ENCODE measurements around the gene MGAT4A.
"Not testable (repeated sequence)": the region's sequence is repeated elsewhere in the genome, so short reads cannot be mapped to it uniquely, and the experiment has no call there.

Gene MGAT4A

DNA sequence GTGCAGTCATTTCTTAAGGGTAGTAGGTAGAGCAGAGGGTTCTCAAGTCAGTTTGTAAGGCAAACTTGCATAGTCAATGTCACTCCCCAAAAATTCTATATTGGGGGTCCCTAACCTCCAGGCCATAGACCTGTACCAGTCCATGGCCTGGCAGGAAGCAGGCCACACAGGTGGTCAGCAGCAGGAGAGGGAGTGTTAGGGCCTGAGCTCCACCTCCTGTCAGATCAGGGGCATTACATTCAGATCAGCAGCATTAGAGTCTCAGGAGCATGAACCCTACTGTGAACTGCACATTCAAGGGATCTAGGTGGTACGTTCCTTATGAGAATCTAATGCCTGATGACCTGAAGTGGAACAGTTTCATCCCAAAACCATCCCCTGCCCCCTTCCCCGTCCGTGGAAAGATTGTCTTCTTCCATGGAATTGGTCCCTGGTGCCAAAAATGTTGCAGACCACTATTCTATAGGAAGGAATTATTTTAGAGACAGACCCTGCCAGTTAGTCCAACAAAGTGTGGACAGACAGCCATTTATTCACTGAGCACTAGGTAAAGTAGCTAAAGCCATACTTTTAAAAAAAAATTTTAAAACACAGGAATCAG, 129.3 kb downstream of the MGAT4A start:
- ATAC-seq = peak in 1 of 2 donors; percentile 41

DNA sequence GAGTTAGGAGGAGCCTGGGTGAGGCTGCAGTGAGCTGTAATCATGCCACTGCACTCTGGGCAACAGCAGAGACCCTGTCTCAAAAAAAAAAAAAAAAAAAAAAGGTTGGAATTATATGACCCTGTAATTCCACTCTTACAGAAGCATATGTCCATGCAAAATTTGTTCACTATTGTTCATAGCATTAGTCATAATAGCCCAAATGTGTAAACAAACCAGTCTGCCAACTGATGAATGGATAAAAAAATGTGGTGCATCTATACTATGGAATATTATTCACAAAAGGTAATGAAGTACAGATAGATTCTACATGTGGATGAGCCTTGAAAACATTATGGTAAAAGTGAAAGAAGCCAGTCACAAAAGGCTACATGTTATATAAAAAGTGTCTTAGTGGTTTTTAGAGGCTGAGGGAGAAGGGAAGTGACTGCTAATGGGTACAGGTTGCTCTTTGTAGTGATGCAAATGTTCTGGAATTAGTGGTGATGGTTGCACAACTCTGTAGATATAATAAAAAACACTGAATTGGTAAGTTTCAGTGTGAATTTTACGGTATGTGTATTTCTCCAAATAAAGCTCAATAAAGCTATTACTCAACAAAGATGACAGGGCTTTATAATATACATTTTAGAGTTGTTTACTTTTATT, 132.0 kb downstream of the MGAT4A start:
- no peak for ATAC-seq

DNA sequence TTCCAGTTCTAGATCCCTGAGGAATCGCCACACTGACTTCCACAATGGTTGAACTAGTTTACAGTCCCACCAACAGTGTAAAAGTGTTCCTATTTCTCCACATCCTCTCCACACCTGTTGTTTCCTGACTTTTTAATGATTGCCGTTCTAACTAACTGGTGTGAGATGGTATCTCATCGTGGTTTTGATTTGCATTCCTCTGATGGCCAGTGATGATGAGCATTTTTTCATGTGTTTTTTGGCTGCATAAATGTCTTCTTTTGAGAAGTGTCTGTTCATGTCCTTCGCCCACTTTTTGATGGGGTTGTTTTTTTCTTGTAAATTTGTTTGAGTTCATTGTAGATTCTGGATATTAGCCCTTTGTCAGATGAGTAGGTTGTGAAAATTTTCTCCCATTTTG, 136.3 kb downstream of the MGAT4A start:
- ATAC-seq = not testable (repeated sequence)

DNA sequence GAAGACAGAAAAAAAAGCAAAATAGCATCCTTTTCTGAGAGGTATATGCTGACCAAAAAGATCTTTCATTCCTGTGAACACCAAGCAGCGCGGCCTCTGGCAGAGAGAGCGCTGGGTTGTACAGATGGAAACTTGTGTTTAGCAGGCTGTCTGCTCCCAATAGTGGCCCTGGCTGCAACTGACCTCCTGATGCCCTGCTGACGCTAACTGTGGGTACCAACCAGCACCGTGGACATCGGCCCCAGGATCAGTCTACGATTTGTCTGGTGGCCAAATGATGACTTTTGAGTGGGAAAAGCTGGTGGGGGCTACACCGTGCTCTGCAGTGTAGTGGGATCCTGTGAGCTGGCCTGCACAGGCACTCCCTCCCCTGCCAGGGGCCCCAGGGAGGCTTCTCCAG, 138.4 kb downstream of the MGAT4A start:
- ATAC-seq = no peak

DNA sequence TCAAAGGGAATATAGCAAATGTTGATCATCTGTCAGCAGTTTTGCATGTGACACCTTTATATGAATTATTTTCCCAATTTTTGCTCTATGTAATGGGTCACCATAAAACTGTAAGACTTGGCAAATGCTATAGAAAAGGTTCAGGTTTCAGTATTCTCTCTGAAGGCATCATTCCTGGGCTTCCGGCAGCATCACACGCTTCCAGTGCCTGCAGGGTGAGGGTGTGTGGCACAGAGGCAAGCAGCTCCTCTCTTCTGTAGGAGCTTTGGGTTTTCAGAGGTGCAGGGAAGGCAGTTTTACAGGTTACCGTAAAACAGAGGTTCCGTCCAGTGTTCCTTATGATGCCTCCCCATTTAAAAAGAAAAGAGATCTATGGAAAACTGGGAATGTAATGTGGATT, 141.4 kb downstream of the MGAT4A start:
- no peak for ATAC-seq

DNA sequence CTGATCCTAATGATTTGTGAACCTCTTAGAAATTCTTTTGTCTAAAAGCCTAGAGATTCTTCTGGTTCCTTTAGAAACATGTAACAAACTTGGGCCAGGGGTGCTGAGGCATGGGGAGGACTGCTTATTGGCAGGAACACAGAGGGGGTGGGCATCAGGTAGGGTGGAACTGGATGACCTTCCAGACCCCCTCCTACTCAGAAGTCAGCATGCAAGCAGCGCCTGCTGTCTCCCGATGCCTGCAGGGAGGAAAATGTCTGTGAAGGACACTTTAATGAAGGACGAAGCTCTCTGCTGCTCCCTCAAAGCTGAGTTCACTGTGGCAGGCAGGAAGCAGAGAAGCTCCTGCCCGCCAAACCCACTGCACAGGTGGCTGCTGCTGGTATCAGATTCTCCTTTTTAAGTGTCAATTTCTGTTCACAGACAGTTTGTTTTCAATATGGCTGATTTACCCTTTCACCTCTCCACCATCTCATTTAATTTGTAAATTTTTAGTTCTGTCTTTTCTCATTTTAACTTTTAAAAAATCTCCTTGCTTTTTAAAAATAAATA, 142.0 kb downstream of the MGAT4A start:
- no peak for ATAC-seq

DNA sequence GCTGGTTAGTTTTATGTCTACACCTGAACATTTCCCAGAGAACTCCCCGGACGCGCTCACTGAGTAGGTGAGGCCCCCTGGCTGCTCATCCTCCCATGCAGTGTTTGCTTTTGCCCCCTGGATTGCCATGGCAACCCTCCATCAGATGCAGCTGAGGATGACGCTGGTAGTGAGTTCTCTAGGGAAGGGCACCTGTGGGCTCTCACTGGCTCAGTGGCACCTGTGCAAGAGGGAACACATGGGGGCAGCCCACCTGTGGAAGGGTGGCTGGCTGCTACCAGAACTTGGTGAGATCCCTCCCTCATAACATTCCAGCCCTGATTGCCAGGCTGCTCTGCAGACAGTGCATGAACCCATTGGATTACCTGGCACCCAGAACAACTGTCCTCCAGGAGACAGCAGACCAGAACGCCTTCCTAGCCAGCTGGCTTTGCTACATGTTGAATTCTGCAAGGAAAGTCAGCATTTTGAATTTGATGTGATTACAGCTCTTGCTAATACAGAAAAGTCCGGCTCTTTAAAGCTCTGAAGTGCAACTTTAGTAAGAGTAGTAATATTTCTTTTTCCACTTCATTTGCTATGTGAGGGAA, 144.3 kb downstream of the MGAT4A start:
- no peak for ATAC-seq

DNA sequence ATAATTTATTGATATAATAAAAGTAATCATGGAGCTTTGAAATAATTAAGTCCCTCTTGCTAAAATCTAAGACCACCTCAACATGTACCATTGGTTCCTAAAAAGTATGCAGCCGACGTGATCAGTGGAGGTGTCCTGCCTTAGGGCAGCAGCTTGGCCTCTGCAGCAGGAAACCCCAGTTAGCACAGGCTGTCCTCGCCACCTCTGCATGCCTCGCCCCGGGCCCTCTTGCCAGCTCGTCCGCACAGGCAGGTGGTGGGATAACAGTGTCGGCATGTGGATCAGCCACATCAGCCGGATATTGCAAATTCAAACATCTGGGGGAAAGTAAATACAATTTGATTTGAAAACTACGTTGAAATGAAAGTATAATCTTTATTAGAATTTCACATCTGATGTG, 145.5 kb downstream of the MGAT4A start:
- ATAC-seq = no peak

DNA sequence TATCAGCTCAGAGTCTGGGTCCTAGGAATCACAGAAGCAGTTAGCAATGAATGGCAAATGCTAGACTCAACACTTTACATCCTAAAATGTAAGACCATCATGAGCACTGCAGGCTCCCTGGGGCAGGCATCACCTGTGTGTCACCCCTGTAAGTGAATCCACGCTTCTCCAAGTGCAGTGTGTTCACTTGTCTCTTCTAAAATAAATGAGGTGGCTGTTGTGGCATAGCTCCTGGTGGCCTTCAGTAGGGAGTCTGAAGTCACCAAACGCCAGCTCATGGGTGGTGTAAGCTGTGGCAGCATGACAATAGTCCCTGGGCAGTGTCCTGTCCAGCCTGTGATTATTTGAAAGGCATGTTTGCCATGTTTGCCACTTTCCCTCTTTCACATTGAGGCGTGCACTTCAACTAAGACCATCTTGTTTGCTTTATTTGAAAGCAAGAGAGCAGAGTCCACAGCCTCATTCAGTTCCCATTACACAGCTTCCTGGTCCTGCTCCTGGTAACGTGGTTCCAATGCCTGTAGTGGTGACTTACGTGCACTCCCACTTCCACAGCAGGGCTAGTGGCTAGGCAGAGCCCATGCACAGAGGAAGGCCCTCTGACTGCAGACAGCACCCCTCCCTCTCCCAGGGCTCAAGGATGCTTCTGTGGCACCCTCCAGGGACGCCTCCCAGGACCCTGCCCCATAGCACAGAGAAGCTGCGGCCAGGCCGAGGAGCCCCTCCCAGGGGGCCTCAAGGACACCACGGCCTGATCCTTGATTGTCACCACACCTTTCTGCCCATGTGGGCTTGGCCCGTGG, 146.9 kb downstream of the MGAT4A start:
- ATAC-seq = no peak

DNA sequence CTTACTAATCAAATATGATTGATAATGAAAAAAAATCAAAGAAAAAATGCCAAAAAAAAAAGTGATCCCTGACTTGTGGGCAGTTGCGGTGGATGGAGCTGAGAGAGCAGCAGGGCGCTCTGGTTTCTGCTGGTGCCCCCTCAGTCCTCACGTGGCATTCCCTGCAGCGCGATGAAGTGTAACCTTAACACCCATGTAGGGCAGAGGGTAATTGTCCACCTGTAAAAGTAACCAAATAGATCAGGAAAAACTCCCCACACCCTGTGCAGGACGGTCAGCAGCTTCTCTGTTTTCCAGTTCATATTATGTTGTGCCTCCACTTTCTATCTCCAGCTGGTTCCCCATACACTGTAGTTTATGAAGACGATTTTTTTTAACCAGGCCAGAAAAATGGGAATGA, 147.7 kb downstream of the MGAT4A start:
- no peak for ATAC-seq

DNA sequence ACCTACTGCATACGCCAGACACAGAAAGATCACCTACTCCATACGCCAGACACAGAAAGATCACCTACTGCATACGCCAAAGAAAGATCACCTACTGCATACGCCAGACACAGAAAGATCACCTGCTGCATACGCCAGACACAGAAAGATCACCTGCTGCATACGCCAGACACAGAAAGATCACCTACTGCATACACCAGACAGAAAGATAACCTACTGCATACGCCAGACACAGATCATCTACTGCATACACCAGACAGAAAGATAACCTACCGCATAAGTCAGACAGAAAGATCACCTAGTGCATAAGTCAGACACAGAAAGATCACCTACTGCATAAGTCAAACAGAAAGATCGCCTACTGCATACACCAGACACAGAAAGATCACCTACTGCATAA, 148.4 kb downstream of the MGAT4A start:
- ATAC-seq = no peak

DNA sequence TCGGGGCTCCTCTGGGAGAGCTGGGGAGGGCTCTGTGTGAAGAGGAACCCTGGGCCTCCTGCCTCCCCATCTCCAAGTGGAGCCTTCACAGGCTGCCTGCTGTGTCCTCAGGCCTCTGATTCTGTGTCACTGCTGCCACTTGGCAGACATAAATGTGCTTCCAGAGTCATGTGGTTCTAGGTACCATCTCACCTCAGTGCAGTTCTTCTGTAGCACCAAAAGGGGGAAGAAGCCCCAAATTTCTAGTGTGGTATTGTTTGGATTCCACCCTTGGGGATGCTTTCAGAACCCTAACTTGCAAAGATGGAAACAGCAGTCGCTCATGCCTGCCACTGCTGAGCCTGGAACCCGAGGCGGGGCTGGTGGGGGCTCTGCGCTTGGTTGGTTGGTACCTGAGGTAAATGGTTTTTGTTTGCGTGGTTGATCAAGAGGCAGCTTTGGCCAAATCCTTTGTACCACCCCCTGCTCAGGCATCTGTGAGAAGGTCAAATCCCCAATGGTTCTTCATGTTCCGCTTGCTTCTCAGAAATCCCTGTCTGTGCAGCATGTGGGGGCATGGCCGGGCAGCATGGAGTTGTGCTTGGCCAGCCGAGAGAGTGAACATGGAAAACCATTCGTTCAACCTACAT, 150.2 kb downstream of the MGAT4A start:
- no peak for ATAC-seq

DNA sequence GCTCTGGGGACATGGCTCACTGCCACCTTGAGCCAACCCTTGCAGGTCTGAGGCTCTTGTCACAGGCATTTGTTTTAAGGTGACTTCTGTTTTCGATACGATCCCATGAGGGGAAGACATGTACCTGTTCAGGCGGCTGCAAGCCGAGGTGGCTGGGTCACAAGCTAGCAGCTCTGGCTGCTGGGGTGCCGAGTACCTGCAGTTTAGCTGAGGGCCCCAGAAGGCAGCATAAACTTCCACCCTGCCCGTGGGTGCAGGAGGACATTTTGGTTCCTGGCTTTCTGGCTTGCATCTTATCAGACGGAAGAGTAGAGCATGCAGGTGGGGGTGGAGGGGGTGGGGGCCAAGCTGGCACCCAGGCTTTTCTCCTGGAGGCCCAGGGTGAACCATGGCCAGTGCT, 151.0 kb downstream of the MGAT4A start:
- ATAC-seq = no peak

DNA sequence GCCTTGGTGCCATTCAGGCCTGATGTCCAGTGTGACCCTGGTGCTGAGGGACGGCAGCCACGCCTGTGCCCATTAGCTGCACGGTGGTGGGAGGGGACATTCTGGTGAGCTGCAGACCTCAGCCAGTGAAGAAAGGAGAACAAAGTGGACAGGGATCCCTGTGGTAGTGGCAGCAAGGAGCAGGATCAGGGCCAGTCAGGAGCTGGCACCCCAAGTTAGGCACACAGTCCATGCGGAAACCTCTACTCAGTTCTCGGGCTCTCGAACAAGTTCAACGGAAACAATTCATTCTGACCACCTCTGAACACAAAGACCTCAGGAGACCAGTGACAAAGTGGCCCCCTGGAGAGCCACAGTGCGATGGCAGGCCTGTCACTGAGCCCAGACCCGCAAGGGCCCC, 152.7 kb downstream of the MGAT4A start:
- ATAC-seq = no peak

DNA sequence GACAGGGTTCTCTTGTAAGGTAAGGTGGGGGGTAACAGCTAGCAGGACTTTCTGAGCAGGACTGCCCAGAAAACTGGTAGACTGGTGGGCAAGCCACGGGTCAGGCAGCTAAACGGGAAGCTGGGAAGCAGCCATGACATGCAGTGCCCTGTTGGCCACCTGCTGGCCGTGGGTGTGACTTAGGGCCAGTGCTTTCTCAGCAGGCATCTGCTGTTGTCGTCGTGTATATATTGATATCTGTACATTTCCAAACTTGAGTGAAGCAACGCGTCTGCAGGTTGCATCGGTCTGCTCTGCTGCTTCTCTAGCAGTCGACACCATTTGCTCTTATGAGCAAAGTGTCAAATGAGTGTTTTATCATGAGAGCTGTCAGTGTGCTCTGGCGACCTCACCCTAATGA, 153.6 kb downstream of the MGAT4A start:
- no peak for ATAC-seq

DNA sequence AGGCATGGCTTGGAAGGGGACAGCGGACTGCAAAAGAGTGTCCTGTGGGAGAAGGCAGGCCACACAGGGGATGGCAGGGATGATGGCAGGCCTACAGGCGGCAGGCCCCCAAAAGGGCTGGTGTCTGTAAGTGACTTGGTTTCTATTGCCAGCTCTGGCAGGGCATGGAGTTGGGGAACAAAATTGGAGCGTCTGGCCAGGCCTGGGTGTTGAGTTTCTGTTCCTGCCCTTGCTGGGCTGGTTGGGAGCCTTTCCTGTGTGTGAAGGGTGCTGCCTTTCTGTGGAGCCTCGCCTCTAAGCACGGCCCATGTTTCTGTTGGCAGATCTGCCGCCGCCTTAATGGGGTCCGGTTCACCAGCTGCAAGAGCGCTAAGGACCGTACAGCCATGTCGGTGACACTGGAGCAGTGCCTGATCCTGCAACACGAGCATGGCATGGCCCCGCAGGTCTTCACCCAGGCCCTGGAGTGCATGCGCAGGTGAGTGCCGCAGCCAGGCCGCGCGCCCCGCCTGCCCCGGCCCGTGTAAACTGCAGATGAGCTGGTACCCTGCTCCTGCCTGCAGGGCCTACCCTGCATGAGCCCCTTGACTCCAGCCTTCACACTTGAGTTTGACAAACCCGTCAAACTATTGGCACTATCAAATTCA, 154.1 kb downstream of the MGAT4A start:
- ATAC-seq = no peak

DNA sequence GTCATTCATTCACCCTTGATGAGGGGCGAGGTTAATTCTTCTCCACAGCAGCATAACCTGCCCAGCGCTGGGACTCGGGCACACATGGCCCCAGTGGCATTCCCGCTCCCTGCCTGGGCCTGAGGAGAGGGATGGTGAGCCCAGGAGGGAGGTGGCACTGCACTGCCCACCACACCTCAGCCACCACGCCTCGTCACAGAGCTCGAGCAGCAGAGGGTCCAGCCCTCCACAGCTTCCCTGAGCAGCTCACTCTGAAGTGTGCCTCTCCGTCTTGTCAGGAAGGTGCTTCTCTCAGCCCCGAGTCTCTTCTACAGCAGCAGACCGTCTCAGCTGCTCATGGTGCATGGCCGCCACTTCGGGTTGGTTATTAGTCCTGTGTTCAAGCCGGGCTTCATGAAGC, 157.5 kb downstream of the MGAT4A start:
- no peak for ATAC-seq

DNA sequence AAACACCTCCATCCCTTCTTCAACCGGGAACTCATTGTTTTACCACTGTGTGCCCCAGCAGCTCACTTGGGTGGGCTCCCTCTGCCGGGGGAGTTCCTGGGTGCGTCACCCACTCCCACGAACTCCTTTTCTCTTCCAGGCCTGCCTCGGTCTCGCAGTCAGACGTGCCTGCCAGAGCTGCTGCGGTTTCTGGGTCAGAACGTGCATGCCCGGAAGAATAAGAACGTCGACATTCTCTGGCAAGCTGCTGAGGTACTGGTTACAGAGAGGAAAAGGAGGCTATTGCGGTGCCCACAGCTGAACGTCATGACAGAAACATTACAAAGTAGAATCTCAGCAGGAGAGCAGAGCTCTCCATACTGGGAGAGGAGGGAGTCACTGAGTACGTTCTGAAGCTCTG, 158.3 kb downstream of the MGAT4A start:
- ATAC-seq = no peak

DNA sequence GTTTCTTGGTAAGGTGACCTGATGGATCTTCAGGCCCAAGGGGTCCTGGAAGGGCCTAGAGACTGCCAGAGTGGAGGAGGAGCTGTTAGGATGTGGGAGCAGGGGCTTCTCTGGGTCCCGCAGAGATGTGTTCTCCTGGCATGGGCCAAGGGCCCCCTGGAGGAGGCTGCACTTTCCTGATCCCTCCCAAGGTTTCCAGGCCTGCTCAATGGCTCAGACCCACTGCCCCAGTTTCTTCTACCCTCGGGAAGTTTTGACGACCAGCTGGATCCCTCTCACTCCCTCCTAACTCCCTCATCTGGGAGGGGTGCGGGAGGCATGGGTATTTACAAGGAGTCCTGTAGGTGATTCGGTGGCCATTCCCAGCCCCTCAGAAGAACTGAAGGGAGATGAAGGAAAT, 158.7 kb downstream of the MGAT4A start:
- ATAC-seq = no peak

DNA sequence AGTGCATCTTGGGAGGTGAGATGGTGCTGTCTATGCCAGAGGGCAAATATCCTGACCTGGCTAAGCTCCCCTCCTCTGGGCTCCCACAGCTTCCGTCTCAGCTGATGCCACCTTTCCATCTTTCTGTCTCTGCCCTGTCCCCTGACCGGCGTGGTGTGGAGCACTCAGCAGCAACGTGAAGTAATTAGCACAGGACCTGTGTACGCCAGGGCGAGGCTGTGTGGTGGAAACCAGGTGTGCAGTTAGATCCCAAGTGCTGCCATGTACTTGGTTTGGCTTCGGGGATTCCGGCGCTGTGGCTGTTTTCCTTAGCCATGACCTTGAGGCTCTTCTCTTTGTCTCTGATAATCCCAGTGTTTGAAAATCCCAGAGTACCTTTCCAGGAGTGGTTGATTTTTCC, 159.1 kb downstream of the MGAT4A start:
- ATAC-seq = no peak

DNA sequence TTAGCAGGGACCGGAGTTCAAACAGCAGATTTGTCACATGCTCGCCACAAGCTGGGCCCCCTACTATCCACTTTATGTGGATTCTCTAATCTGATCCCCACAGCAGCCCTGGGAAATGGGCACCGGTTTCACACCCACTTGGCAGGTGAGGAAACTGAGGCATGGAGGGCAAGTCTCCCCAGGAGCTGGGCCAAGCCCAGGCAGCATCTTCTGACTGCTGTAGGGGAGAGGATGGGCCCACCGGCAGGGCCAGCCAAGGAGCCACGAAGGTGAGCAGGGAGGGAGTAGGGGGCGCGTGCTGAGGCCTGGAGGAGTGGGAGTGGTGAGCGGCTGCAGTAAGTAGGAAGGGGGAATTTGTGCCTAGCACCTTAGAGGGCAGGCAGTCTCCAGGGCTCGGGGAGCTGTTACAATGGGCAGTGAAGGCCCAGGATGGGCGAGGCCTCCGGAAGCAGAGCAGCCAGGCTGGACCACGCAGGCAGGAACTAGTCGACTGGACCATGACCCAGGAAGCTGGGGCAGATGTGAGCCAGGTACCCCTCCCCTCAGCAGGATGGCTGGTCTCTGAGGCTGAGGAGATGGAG, 159.7 kb downstream of the MGAT4A start:
- no peak for ATAC-seq

DNA sequence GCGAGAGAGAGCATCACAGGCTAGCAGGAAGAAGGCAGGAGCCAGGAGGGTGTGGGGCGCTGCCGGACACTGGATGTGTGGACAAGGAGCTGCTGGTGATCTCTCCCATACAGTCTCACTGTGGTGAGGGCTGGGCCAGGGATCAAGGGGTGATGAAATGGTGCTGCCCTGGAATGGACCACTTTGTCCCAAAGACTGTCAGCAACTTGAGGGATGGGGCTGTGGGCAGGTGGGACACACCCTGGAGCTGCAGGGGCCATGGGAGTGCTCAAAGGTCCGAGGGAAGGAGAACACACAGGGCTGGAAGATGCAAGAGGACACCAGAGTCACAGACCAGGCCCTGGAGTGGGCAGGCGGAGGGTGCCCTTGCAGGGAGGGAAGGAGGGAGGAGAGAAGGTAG, 160.6 kb downstream of the MGAT4A start:
- no peak for ATAC-seq

Data from activated CD4-positive, CD25-positive, alpha-beta regulatory T cell treated with anti-CD3 and anti-CD28 coated beads, Interleukin-2, amount 50 U/mL, for 24 hours (primary cell).